Fibroblast of villous mesenchyme (primary cell): ENCODE measurements around the gene ANKRD42. TPM values are rescaled to one million over a fixed set of nuclear protein-coding genes. Genes with fewer than 3 reads are reported as not detected.

Experiments used
- DNase-seq: peaks from one replicate; pipeline ENCODE4 v3.0.0-alpha.2; 2010; ENCODE audit warnings: low read depth
- H3K4me3 ChIP-seq: 2 replicates; pipeline ENCODE4 v1.5.1; 2011; ENCODE audit warnings: low read depth, mild to moderate bottlenecking, low read length
- CTCF ChIP-seq: IDR thresholded peaks from 2 replicates; pipeline ENCODE4 v1.5.1; 2012; ENCODE audit warnings: low read depth, mild to moderate bottlenecking, low read length; ENCODE audit not compliant: insufficient read depth
- total RNA-seq: library from RNA; depleted of rRNA; stranded (reverse); fragments of >200 nt; gene quantifications from 2 replicates; pipeline ENCODE4 v1.2.3, GENCODE V29; 2012

Gene ANKRD42
- total RNA-seq, 1 donor, result 11.2 TPM

DNA sequence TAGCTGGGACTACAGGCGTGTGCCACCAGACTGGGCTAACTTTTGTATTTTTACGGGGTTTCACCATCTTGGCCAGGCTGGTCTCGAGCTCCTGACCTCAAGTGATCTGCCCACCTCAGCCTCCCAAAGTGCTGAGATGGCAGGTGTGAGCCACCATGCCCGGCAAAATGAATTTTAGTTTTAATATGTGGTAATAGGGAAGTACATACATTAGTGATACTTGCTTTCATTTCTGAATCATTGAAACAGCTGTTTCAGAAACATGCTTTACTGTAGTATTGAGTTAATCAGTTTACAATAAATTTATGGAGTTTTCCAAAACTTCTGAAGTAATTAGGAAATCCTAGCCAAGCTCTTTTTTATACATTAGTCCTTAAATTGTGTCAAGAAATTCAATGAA, 21.0 kb upstream of the ANKRD42 start:
- TF ChIP-seq CTCF, result no peak
- no peak for DNase-seq
- no peak overlapping the region for H3K4me3 ChIP-seq

GRCh38 chr11:83174008-83174407, 19.5 kb upstream of the ANKRD42 start:
- no peak for DNase-seq
- no peak overlapping the region for H3K4me3 ChIP-seq

GRCh38 chr11:83175815-83176214, 17.7 kb upstream of the ANKRD42 start:
- TF ChIP-seq CTCF, result no peak
- no peak overlapping the region for H3K4me3 ChIP-seq
- no peak for DNase-seq

More at GRCh38 chr11:83174008-83174407, 19.5 kb upstream of the ANKRD42 start:
- no peak for TF ChIP-seq CTCF

GRCh38 chr11:83181815-83182214, 11.7 kb upstream of the ANKRD42 start:
- DNase-seq, result no peak
- TF ChIP-seq CTCF, result no peak
- H3K4me3 ChIP-seq, result no peak overlapping the region

DNA sequence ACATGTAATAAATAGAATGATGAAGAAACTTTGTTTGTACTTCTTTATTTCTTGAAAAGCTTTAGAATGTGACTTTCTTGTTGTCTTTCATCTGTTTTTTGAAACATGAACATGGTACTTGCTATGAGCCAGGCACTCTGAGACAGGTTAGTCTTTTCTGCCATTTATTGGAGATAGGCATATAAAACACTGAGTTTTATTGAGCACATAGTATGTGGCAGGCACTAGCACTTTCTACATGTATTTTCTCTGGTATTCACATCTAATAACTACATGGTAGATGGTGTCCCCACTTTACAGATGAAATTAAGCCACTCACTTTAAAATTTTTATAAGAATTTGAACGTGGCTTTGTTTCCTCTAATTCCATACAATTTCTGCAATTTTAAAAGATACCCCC, 7.7 kb upstream of the ANKRD42 start:
- no peak for TF ChIP-seq CTCF
- no peak for DNase-seq
- H3K4me3 ChIP-seq, result no peak overlapping the region

- DNase-seq, result no peak
Observed at GRCh38 chr11:83187465-83187864, 6.0 kb upstream of the ANKRD42 start.

More at GRCh38 chr11:83187465-83187864, 6.0 kb upstream of the ANKRD42 start:
- no peak overlapping the region for H3K4me3 ChIP-seq
- no peak for TF ChIP-seq CTCF
